ENCODE results near the gene PPARA. TPM values are rescaled to one million over a fixed set of nuclear protein-coding genes. Genes with fewer than 3 reads are reported as not detected.
A peak's percentile ranks its signal among the peaks of the same experiment; 100 is the strongest.

PPARA gene
- polyA plus RNA-seq, 3 donors, result 3.7 to 6.3 (median 4.9) TPM

DNA sequence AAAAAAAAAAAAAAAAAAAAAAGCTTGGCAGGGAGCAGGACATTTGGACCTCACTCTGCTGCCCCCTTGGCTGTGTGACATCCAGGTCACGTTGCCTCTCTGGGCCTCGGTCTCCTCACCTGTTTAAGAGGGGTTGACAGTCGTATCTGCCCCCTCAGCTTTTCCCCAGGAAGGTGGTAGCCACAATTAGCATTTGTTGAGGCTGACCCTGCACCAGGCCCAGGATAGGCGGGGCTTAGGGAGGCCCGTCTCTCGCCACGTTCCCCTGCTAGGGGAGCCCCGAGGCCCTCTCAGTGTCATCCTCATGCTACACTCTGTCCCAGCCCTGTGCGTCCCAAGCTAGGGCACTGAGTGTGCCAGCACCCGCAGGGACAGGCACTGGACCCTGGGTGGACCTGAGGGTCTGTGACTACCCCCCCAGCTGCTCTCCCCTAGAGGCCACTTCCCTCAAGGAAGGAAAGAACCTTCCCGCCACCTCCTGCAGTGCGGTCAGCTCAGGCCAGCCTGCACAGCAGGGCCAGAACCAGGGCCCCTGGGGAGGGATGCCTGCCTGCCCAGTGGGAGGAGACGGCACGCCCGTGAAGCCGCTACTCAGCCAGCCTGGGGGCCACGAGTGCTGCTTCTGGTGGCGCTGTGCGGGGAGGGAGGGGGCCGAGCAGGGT lies 38.5 kb upstream of the PPARA start:
- no peaks in the 10 kb centered on the region for H3K79me2 ChIP-seq (ENCODE audit: insufficient read depth, low read length)
- H3K36me3 ChIP-seq (replicated peaks in 1 of 2; ENCODE audit: control insufficient read depth in 1 of 2, insufficient read depth in 2 of 2, low read length in 2 of 2), result peaks cover 39 to 69% of the 10 kb centered on the region in 2 donors
- no peaks in the 10 kb centered on the region for H3K9me3 ChIP-seq (replicated peaks in 1 of 2; ENCODE audit: control insufficient read depth in 1 of 2, insufficient read depth in 1 of 2, low read length in 2 of 2)
- H4K20me1 ChIP-seq (ENCODE audit: insufficient read depth, low read length), result peaks cover 61% of the 10 kb centered on the region
- WGBS (ENCODE audit: insufficient coverage), result 71% methylated on average over 16 of the region's 20 CpGs
- no peaks in the 10 kb centered on the region for H3K27me3 Mint-ChIP-seq (ENCODE audit: low read depth in 3 of 3)
- H3K27ac ChIP-seq (ENCODE audit: low read depth in 1 of 2, low read length in 2 of 2), result no peak overlapping the region
- no peak for DNase-seq
- no peaks in the 10 kb centered on the region for H3K27me3 ChIP-seq (ENCODE audit: control insufficient read depth in 2 of 2, insufficient read depth in 2 of 2, low read length in 2 of 2)
- H3K4me2 ChIP-seq (replicated peaks; ENCODE audit: extremely low read depth, low read length, poor library complexity, severe bottlenecking), result no peak overlapping the region
- H3K4me3 ChIP-seq (replicated peaks in 1 of 3; ENCODE audit: low read depth in 2 of 3, low read length in 3 of 3), result no peak overlapping the region
- peak overlapping the region in 1 of 7 donors; percentile 6 for H3K27ac Mint-ChIP-seq
- H2AFZ ChIP-seq (ENCODE audit: insufficient read depth, low read depth, low read length, poor library complexity, severe bottlenecking), result no peak overlapping the region
- H3K9ac ChIP-seq (ENCODE audit: insufficient read depth, low read length, poor library complexity, severe bottlenecking), result no peak overlapping the region
- H3K4me3 Mint-ChIP-seq, result no peak overlapping the region
- H3K36me3 Mint-ChIP-seq, result peaks cover 13 to 47% of the 10 kb centered on the region in 2 donors
- intact Hi-C loops (cut with micrococcal nuclease), result loop anchor here in 1 of 2 donors (5.0 to 10.0 kb wide), 4 partner anchors 34 to 527 kb away; no protein-coding TSS in a partner anchor
- H3K4me1 ChIP-seq (ENCODE audit: control insufficient read depth in 1 of 2, insufficient read depth in 2 of 2, low read length in 2 of 2), result peaks cover 7 to 10% of the 10 kb centered on the region in 2 donors
- no peaks in the 10 kb centered on the region for H3K9me3 Mint-ChIP-seq
- TF ChIP-seq, protein P1, sequence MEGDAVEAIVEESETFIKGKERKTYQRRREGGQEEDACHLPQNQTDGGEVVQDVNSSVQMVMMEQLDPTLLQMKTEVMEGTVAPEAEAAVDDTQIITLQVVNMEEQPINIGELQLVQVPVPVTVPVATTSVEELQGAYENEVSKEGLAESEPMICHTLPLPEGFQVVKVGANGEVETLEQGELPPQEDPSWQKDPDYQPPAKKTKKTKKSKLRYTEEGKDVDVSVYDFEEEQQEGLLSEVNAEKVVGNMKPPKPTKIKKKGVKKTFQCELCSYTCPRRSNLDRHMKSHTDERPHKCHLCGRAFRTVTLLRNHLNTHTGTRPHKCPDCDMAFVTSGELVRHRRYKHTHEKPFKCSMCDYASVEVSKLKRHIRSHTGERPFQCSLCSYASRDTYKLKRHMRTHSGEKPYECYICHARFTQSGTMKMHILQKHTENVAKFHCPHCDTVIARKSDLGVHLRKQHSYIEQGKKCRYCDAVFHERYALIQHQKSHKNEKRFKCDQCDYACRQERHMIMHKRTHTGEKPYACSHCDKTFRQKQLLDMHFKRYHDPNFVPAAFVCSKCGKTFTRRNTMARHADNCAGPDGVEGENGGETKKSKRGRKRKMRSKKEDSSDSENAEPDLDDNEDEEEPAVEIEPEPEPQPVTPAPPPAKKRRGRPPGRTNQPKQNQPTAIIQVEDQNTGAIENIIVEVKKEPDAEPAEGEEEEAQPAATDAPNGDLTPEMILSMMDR (IDR thresholded peaks at IDR 0.05), result no peak
- H3K4me1 Mint-ChIP-seq, result peaks cover 6% of the 10 kb centered on the region

DNA sequence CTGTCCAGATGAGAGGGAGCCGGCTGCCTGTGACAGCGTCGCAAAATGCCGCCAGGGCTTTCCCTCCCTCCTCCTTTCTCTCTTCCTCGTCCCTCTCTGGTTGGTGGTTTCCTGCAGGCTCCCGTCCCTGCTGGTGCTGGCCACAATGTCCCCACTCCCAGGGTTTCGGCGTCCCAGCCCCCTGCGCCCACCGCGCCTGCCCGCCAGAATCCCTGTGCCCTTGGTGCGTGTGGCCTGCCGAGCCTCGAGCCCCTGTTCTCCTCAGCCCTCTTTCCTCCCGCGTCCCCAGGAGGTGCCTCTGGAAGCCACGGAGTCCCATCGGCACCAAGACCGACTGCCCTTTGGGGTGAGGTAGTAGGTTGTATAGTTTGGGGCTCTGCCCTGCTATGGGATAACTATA lies 37.9 kb upstream of the PPARA start:
- DNase-seq, result no peak
- Histone ChIP-seq H3K4me3 (replicated peaks in 1 of 3; ENCODE audit: low read depth in 2 of 3, low read length in 3 of 3) (no peak overlapping the region), H3K27ac (ENCODE audit: low read depth in 1 of 2, low read length in 2 of 2) (no peak overlapping the region), H4K20me1 (ENCODE audit: insufficient read depth, low read length) (peaks cover 55% of the 10 kb centered on the region), H3K9ac (ENCODE audit: insufficient read depth, low read length, poor library complexity, severe bottlenecking) (no peak overlapping the region), H3K4me2 (replicated peaks; ENCODE audit: extremely low read depth, low read length, poor library complexity, severe bottlenecking) (no peak overlapping the region), H3K9me3 (replicated peaks in 1 of 2; ENCODE audit: control insufficient read depth in 1 of 2, insufficient read depth in 1 of 2, low read length in 2 of 2) (no peaks in the 10 kb centered on the region), H3K27me3 (ENCODE audit: control insufficient read depth in 2 of 2, insufficient read depth in 2 of 2, low read length in 2 of 2) (no peaks in the 10 kb centered on the region), H3K79me2 (ENCODE audit: insufficient read depth, low read length) (no peaks in the 10 kb centered on the region), H3K36me3 (replicated peaks in 1 of 2; ENCODE audit: control insufficient read depth in 1 of 2, insufficient read depth in 2 of 2, low read length in 2 of 2) (peaks cover 36 to 63% of the 10 kb centered on the region in 2 donors), H2AFZ (ENCODE audit: insufficient read depth, low read depth, low read length, poor library complexity, severe bottlenecking) (no peak overlapping the region), H3K4me1 (ENCODE audit: control insufficient read depth in 1 of 2, insufficient read depth in 2 of 2, low read length in 2 of 2) (peaks cover 8 to 12% of the 10 kb centered on the region in 2 donors)
- Mint-ChIP-seq H3K9me3 (no peaks in the 10 kb centered on the region), H3K27ac (peak overlapping the region in 4 of 7 donors; percentile 38 to 79 (median 52)), H3K27me3 (ENCODE audit: low read depth in 3 of 3) (no peaks in the 10 kb centered on the region), H3K4me1 (peaks cover 6% of the 10 kb centered on the region), H3K36me3 (peaks cover 13 to 42% of the 10 kb centered on the region in 2 donors), H3K4me3 (no peak overlapping the region)
- TF ChIP-seq, protein P1 (IDR thresholded peaks at IDR 0.05), result no peak
- WGBS (ENCODE audit: insufficient coverage), result 55% methylated on average over 12 of the region's 20 CpGs
- intact Hi-C loops (cut with micrococcal nuclease), result loop anchor here in 1 of 2 donors (5.0 to 10.0 kb wide), 4 partner anchors 35 to 528 kb away; no protein-coding TSS in a partner anchor
